CD4-positive, alpha-beta T cell treated with Interleukin-17A for 4 hours (primary cell): ENCODE measurements around the gene URM1.

Experiments
- DNase-seq: peaks from one replicate; pipeline ENCODE4 v3.0.0-alpha.2; 2020; ENCODE audit warnings: mixed read lengths

The URM1 gene

GRCh38 chr9:128435611-128436010 is 64.4 kb downstream of the URM1 start:
- no peak for DNase-seq

GRCh38 chr9:128438343-128439109 is 67.4 kb downstream of the URM1 start:
- DNase-seq = peak; percentile 87

- no peak for DNase-seq
Measured at GRCh38 chr9:128439273-128439672, 68.1 kb downstream of the URM1 start.
